Fibroblast of lung (primary cell): ENCODE measurements around the gene C1orf167. TPM values are rescaled to one million over a fixed set of nuclear protein-coding genes. Genes with fewer than 3 reads are reported as not detected.

Experiments
- DNase-seq, 2 donors: peaks; one replicate each; pipeline versions ENCODE4 v3.0.0 to v3.0.0-alpha.2; 2010; ENCODE audit warnings: low read depth in 2 of 2
- H2AFZ ChIP-seq: 2 replicates; pipeline ENCODE4 v1.5.1; 2012; ENCODE audit warnings: low read length, control low read depth, inconsistent platforms
- H3K27ac ChIP-seq: 2 replicates; pipeline ENCODE4 v1.5.1; 2011; ENCODE audit warnings: low read length, control low read depth; ENCODE audit not compliant: insufficient read depth
- H3K27me3 ChIP-seq: 2 replicates; pipeline ENCODE4 v1.5.1; 2011; ENCODE audit warnings: mild to moderate bottlenecking, low read length; ENCODE audit not compliant: control insufficient read depth, insufficient read depth
- H3K36me3 ChIP-seq: 2 replicates; pipeline ENCODE4 v1.5.1; 2011; ENCODE audit warnings: low read length; ENCODE audit not compliant: control insufficient read depth, insufficient read depth
- H3K4me1 ChIP-seq: 2 replicates; pipeline ENCODE4 v1.5.1; 2011; ENCODE audit warnings: low read length; ENCODE audit not compliant: control insufficient read depth, insufficient read depth; ENCODE audit errors: extremely low read depth
- H3K4me2 ChIP-seq: 2 replicates; pipeline ENCODE4 v1.5.1; 2011; ENCODE audit warnings: low read length, control low read depth; ENCODE audit not compliant: insufficient read depth; ENCODE audit errors: extremely low read depth
- H3K4me3 ChIP-seq, 4 experiments: fragments of 200-600 bp in 1 of 4; sonication (generic) in 1 of 4; replicated peaks in 1 of 4; 2 replicates each; pipeline ENCODE4 v1.5.1; 2011 to 2016; ENCODE audit warnings: low read length in 4 of 4, low read depth in 3 of 4, mild to moderate bottlenecking in 3 of 4, control low read depth in 2 of 4, inconsistent platforms in 1 of 4, mixed read lengths in 1 of 4; ENCODE audit not compliant: insufficient read depth in 1 of 4; ENCODE audit errors: control extremely low read depth in 1 of 4
- H3K79me2 ChIP-seq: 2 replicates; pipeline ENCODE4 v1.5.1; 2012; ENCODE audit warnings: mild to moderate bottlenecking, low read length, inconsistent platforms; ENCODE audit not compliant: control insufficient read depth, insufficient read depth
- H3K9ac ChIP-seq: 2 replicates; pipeline ENCODE4 v1.5.1; 2011; ENCODE audit warnings: mild to moderate bottlenecking, low read length, control low read depth; ENCODE audit not compliant: insufficient read depth
- H3K9me3 ChIP-seq: 2 replicates; pipeline ENCODE4 v1.5.1; 2012; ENCODE audit warnings: low read depth, low read length; ENCODE audit not compliant: control insufficient read depth, insufficient read depth
- H4K20me1 ChIP-seq: 2 replicates; pipeline ENCODE4 v1.5.1; 2011; ENCODE audit warnings: low read length; ENCODE audit not compliant: control insufficient read depth, insufficient read depth; ENCODE audit errors: extremely low read depth
- EZH2 ChIP-seq: IDR thresholded peaks from 2 replicates; pipeline ENCODE4 v1.5.1; 2012; ENCODE audit warnings: low read length, control low read depth, mild to moderate bottlenecking; ENCODE audit errors: missing control alignments
- polyA plus RNA-seq, 2 donors: library from polyadenylated mRNA; depleted of rRNA in 1 of 2; stranded (reverse) in 1 of 2; unstranded in 1 of 2; fragments of >200 nt; gene quantifications; 2 replicates each; pipeline ENCODE4 v1.2.1, GENCODE V29; 2011 to 2012; ENCODE audit warnings: missing spikeins in 1 of 2
- total RNA-seq: library from RNA; depleted of rRNA; stranded (reverse); fragments of >200 nt; gene quantifications from 2 replicates; pipeline ENCODE4 v1.2.1, GENCODE V29; 2014
- TF ChIP-seq, protein P1 (sequence below), 2 donors: IDR thresholded peaks in 1 of 2; conservative IDR thresholded peaks in 1 of 2; 1 replicate in 1 of 2; 2 replicates in 1 of 2; pipeline ENCODE4 v1.5.1; 2011 to 2012; ENCODE audit warnings: low read length in 2 of 2, control low read depth in 1 of 2, inconsistent platforms in 1 of 2, low read depth in 1 of 2, mild to moderate bottlenecking in 1 of 2

C1orf167 gene
- total and polyA plus RNA-seq, 2 donors (not counting 1 experiment from before 2014, with no cell fraction given) = 0.39 to 0.99 TPM

DNA sequence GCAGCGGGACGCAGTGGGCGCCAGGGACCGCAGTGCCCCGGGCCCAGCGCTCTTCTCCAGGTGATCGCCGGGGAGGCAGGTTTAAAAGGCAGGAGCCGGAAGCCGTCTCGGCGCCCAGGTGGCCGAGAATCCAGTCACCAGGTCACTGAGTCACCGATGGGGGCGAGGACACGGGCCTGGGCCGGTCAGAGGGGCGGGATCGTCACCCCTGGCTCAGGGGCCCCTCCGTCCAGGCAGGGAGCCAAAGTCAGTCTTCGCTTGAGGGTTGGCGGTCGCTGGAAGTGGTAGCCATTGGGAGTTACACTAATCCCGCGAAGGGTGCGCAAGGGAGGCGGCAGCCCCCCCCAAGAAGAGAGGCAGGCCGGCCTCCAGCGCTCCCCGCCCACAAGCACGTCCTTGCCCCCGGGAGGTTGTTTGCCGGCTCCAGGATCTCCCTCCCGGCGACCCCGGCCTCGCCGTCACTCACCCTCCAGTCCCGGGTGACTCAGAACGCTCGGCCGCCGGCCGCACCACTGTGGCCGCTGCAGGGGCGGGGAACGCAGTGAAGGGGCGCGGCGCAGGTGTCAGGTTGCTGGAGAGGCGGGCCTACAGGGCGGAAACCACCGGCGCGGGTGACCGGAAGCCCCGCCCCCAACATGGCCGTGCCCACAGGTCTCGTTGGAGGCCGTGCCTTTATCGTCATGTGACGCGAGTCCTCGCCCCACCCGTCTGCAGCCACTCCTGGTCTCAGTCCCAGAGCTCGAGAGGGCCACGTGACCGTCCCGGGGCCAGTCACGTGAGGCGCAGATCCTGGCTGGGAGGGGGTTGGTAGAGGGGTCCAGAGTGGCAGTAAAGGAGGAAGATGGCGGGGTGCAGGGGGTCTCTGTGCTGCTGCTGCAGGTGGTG, 43.7 kb downstream of the C1orf167 start, which contains the start of the genes CLCN6 and MTHFR:
Gene CLCN6 (plus strand): TSS at position 770 of the 885 bp plus-strand sequence. CDS start 72 bp downstream, at position 842.
Gene MTHFR (minus strand): TSS at position 543 of the 885 bp plus-strand sequence. CDS start 2,848 bp downstream, outside the sequence.
- H2AFZ ChIP-seq = peak within 1 kb of the TSS; percentile 69
- H3K4me2 ChIP-seq = peak within 1 kb of the TSS; percentile 100
- H3K79me2 ChIP-seq = peaks cover 58% of the 10 kb centered on the region
- peaks cover 7% of the 10 kb centered on the region for H3K4me1 ChIP-seq
- no peaks in the 10 kb centered on the region for H3K27me3 ChIP-seq
- no peak for TF ChIP-seq EZH2
- TF ChIP-seq, protein P1, sequence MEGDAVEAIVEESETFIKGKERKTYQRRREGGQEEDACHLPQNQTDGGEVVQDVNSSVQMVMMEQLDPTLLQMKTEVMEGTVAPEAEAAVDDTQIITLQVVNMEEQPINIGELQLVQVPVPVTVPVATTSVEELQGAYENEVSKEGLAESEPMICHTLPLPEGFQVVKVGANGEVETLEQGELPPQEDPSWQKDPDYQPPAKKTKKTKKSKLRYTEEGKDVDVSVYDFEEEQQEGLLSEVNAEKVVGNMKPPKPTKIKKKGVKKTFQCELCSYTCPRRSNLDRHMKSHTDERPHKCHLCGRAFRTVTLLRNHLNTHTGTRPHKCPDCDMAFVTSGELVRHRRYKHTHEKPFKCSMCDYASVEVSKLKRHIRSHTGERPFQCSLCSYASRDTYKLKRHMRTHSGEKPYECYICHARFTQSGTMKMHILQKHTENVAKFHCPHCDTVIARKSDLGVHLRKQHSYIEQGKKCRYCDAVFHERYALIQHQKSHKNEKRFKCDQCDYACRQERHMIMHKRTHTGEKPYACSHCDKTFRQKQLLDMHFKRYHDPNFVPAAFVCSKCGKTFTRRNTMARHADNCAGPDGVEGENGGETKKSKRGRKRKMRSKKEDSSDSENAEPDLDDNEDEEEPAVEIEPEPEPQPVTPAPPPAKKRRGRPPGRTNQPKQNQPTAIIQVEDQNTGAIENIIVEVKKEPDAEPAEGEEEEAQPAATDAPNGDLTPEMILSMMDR (conservative IDR thresholded peaks at IDR 0.05 in 1 of 2, IDR thresholded peaks at IDR 0.05 in 1 of 2; ENCODE audit: low read depth in 1 of 2, low read length in 2 of 2) = no peak
- DNase-seq = peak; percentile 99
- H3K9ac ChIP-seq = peak within 1 kb of the TSS; percentile 83
- H3K9me3 ChIP-seq = no peaks in the 10 kb centered on the region
- H3K36me3 ChIP-seq = peaks cover 6% of the 10 kb centered on the region
- peak within 1 kb of the TSS; percentile 92 for H3K27ac ChIP-seq
- no peaks in the 10 kb centered on the region for H4K20me1 ChIP-seq
- peak within 1 kb of the TSS; percentile 79 to 99 (median 86) for H3K4me3 ChIP-seq

DNA sequence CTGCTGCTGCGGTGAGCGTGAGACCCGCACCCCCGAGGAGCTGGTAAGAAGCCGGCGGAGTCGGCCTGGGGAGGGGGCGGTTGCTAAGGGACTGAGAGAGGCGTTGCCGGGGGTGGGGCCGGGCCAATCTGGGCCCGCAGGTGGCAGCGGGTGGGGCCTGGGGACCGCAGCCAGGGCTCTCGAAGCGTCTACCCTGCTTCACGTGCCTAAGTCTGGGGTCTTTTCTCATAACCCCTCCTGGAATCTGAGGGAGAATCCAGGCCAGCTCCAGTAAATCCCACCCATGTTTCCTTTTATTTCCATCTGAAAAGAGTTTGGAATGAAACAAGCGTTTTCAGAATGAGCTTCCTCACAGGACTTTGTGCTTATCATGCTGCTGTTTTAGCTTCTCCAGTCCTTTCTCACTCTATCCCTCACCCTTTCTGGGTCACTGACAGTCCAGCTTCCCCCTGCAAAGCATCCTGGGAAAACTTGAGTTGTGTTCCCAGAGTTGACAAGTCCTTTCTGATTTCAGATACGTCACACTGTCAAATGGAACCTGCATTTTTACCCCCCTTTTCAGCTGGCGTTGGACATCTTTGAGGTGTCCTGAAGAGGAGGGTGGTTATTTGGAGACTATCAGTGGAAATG, 44.4 kb downstream of the C1orf167 start:
- Histone ChIP-seq H3K36me3 (peaks cover 1% of the 10 kb centered on the region), H3K9me3 (no peaks in the 10 kb centered on the region), H4K20me1 (no peaks in the 10 kb centered on the region), H3K4me3 (peak overlapping the region; percentile 79 to 99 (median 86)), H3K79me2 (peaks cover 56% of the 10 kb centered on the region), H3K27ac (peak overlapping the region; percentile 82), H3K4me2 (peak overlapping the region; percentile 100), H3K27me3 (no peaks in the 10 kb centered on the region), H3K9ac (peak overlapping the region; percentile 77), H3K4me1 (peaks cover 7% of the 10 kb centered on the region), H2AFZ (peak overlapping the region; percentile 69)
- DNase-seq = peak in 1 of 2 donors; percentile 24
- TF ChIP-seq, protein P1 (conservative IDR thresholded peaks at IDR 0.05 in 1 of 2, IDR thresholded peaks at IDR 0.05 in 1 of 2; ENCODE audit: low read depth in 1 of 2, low read length in 2 of 2) = no peak
- TF ChIP-seq EZH2 = no peak

DNA sequence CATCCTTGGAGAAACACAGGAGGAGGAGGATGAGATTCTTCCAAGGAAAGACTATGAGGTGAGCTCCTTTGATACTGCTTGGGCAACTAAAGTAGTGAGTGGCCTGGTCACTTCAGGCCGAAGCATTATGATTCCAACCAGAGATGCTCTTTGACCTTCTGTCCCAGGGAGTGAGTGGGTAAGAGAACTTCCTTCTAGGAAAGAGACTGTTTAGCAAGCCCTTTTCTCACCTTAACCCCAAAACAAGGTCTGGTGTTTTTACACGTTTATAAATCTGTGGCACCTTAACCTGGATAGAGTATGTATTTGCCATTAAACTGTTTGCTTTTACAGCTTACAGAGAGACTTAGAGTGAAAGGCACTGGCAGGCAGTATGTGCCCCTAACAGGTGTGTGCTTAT, 45.1 kb downstream of the C1orf167 start:
- no peaks in the 10 kb centered on the region for H3K27me3 ChIP-seq
- peaks cover 1% of the 10 kb centered on the region for H3K36me3 ChIP-seq
- peaks cover 54% of the 10 kb centered on the region for H3K79me2 ChIP-seq
- H3K9ac ChIP-seq = no peak overlapping the region
- peaks cover 7% of the 10 kb centered on the region for H3K4me1 ChIP-seq
- H3K4me3 ChIP-seq = peak overlapping the region; percentile 79 to 99 (median 86)
- DNase-seq = no peak
- peak overlapping the region; percentile 100 for H3K4me2 ChIP-seq
- TF ChIP-seq, protein P1 (conservative IDR thresholded peaks at IDR 0.05 in 1 of 2, IDR thresholded peaks at IDR 0.05 in 1 of 2; ENCODE audit: low read depth in 1 of 2, low read length in 2 of 2) = no peak
- TF ChIP-seq EZH2 = no peak
- no peaks in the 10 kb centered on the region for H4K20me1 ChIP-seq
- H3K27ac ChIP-seq = peak overlapping the region; percentile 82
- no peaks in the 10 kb centered on the region for H3K9me3 ChIP-seq
- no peak overlapping the region for H2AFZ ChIP-seq
